Keratinocyte (primary cell): ENCODE measurements around the gene PLA2G4D. TPM values are rescaled to one million over a fixed set of nuclear protein-coding genes. Genes with fewer than 3 reads are reported as not detected.

Experiments used
- DNase-seq: peaks from one replicate; pipeline ENCODE4 v3.0.0-alpha.2; 2011; ENCODE audit warnings: low read depth, missing footprints, low spot score
- FAIRE-seq: peaks from 2 replicates; lab custom pipeline; 2011; peaks lifted over from hg19 to GRCh38; lab: Jason Lieb, UNC
- H2AFZ ChIP-seq: 2 replicates; pipeline ENCODE4 v1.6.0; 2012; ENCODE audit warnings: low read length, control low read depth, inconsistent platforms; ENCODE audit not compliant: control insufficient read depth
- H3K27ac ChIP-seq: 2 replicates; pipeline ENCODE4 v1.5.1; 2011; ENCODE audit warnings: low read length; ENCODE audit not compliant: control insufficient read depth, insufficient read depth
- H3K27me3 ChIP-seq: 3 replicates; pipeline ENCODE4 v1.6.0; 2011; ENCODE audit warnings: low read length; ENCODE audit not compliant: control insufficient read depth, insufficient read depth; ENCODE audit errors: extremely low read depth
- H3K36me3 ChIP-seq, 2 experiments: 2 replicates in 1 of 2; 3 replicates in 1 of 2; pipeline ENCODE4 v1.5.1; 2011; ENCODE audit warnings: low read length in 2 of 2, mild to moderate bottlenecking in 1 of 2; ENCODE audit not compliant: control insufficient read depth in 2 of 2, insufficient read depth in 2 of 2; ENCODE audit errors: extremely low read depth in 1 of 2
- H3K4me1 ChIP-seq: 3 replicates; pipeline ENCODE4 v1.5.1; 2011; ENCODE audit warnings: low read length; ENCODE audit not compliant: control insufficient read depth, insufficient read depth; ENCODE audit errors: extremely low read depth
- H3K4me2 ChIP-seq: 3 replicates; pipeline ENCODE4 v1.6.0; 2011; ENCODE audit warnings: low read depth, low read length; ENCODE audit not compliant: control insufficient read depth, insufficient read depth; ENCODE audit errors: extremely low read depth
- H3K4me3 ChIP-seq, 3 experiments: fragments of 200-600 bp in 1 of 3; sonication (generic) in 1 of 3; 2 replicates in 2 of 3; 3 replicates in 1 of 3; pipeline ENCODE4 v1.5.1; 2011 to 2016; ENCODE audit warnings: low read length in 3 of 3, mild to moderate bottlenecking in 3 of 3, control low read depth in 2 of 3, inconsistent platforms in 1 of 3, low read depth in 1 of 3, mixed read lengths in 1 of 3, mixed run types in 1 of 3, moderate library complexity in 1 of 3; ENCODE audit not compliant: control insufficient read depth in 2 of 3, insufficient read depth in 2 of 3; ENCODE audit errors: extremely low read depth in 1 of 3
- H3K79me2 ChIP-seq: 2 replicates; pipeline ENCODE4 v1.6.0; 2012; ENCODE audit warnings: low read length; ENCODE audit not compliant: control insufficient read depth, insufficient read depth
- H3K9ac ChIP-seq: 3 replicates; pipeline ENCODE4 v1.6.0; 2011; ENCODE audit warnings: low read length; ENCODE audit not compliant: control insufficient read depth, insufficient read depth; ENCODE audit errors: extremely low read depth
- H3K9me1 ChIP-seq: 3 replicates; pipeline ENCODE4 v1.6.0; 2011; ENCODE audit warnings: low read length; ENCODE audit not compliant: control insufficient read depth, insufficient read depth; ENCODE audit errors: extremely low read depth
- H3K9me3 ChIP-seq: 2 replicates; pipeline ENCODE4 v1.5.1; 2012; ENCODE audit warnings: low read depth, low read length; ENCODE audit not compliant: control insufficient read depth
- H4K20me1 ChIP-seq: 3 replicates; pipeline ENCODE4 v1.6.0; 2011; ENCODE audit warnings: low read length; ENCODE audit not compliant: control insufficient read depth, insufficient read depth; ENCODE audit errors: extremely low read depth
- CTCF ChIP-seq, 3 experiments: IDR thresholded peaks in 1 of 3; conservative IDR thresholded peaks in 1 of 3; optimal IDR thresholded peaks in 1 of 3; 2 replicates in 2 of 3; 3 replicates in 1 of 3; pipeline versions ENCODE3 to v1.5.1; 2011; ENCODE audit warnings: low read length in 3 of 3, mild to moderate bottlenecking in 3 of 3, moderate library complexity in 2 of 3, control low read depth in 1 of 3, inconsistent platforms in 1 of 3; ENCODE audit not compliant: insufficient read depth in 2 of 3; ENCODE audit errors: extremely low read depth in 1 of 3
- EZH2 ChIP-seq: IDR thresholded peaks from one replicate; pipeline ENCODE4 v1.6.1; 2012; ENCODE audit warnings: inconsistent platforms, mild to moderate bottlenecking, low read length, moderate library complexity
- dilution Hi-C: fragments of 300-500 bp; cut with MboI; formaldehyde crosslinking; loops from one replicate; pipeline ENCODE4 v1.7.0; 2020; ENCODE audit warnings: low sequenced_read_pairs; ENCODE audit not compliant: extremely low pct_ligation_motif_present
- polyA plus RNA-seq, 5 experiments: library from polyadenylated mRNA; depleted of rRNA in 3 of 5; stranded (reverse) in 3 of 5; stranded (forward) in 1 of 5; unstranded in 1 of 5; fragments of >200 nt; gene quantifications; 1 replicate in 1 of 5; 2 replicates in 3 of 5; 3 replicates in 1 of 5; pipeline versions ENCODE4 v1.2.1 to v1.2.3, GENCODE V29; 2011 to 2012; ENCODE audit warnings: missing spikeins in 2 of 5, low read depth in 1 of 5, low replicate concordance in 1 of 5

Gene PLA2G4D
- polyA plus RNA-seq, 1 donor (not counting 4 experiments of a cell fraction or from before 2014, with no cell fraction given), result 0.69 TPM

GRCh38 chr15:42066764-42067415 is 27.5 kb downstream of the PLA2G4D start:
- Histone ChIP-seq H3K79me2 (no peaks in the 10 kb centered on the region), H2AFZ (no peak overlapping the region), H3K9me1 (no peaks in the 10 kb centered on the region), H3K9ac (no peak overlapping the region), H3K9me3 (no peaks in the 10 kb centered on the region), H3K4me1 (no peaks in the 10 kb centered on the region), H3K27ac (no peak overlapping the region), H3K36me3 (no peaks in the 10 kb centered on the region), H3K4me2 (no peak overlapping the region), H3K27me3 (no peaks in the 10 kb centered on the region), H4K20me1 (no peaks in the 10 kb centered on the region), H3K4me3 (no peak overlapping the region)
- FAIRE-seq (no peak), DNase-seq (no peak)
- dilution Hi-C loops, result no loop called here
- TF ChIP-seq CTCF (optimal IDR thresholded peaks at IDR 0.05 in 1 of 3, IDR thresholded peaks at IDR 0.05 in 1 of 3, conservative IDR thresholded peaks at IDR 0.05 in 1 of 3; ENCODE audit: extremely low read depth in 1 of 3, insufficient read depth in 2 of 3, low read length in 3 of 3) (no peak), EZH2 (no peak)

GRCh38 chr15:42065468-42065867 is 28.9 kb downstream of the PLA2G4D start:
- Histone ChIP-seq H4K20me1 (no peaks in the 10 kb centered on the region), H3K27me3 (no peaks in the 10 kb centered on the region), H3K36me3 (no peaks in the 10 kb centered on the region), H3K4me2 (no peak overlapping the region), H3K4me1 (no peaks in the 10 kb centered on the region), H3K27ac (no peak overlapping the region), H2AFZ (no peak overlapping the region), H3K79me2 (no peaks in the 10 kb centered on the region), H3K9ac (no peak overlapping the region), H3K9me1 (no peaks in the 10 kb centered on the region), H3K9me3 (no peaks in the 10 kb centered on the region), H3K4me3 (no peak overlapping the region)
- dilution Hi-C loops, result no loop called here
- TF ChIP-seq CTCF (optimal IDR thresholded peaks at IDR 0.05 in 1 of 3, IDR thresholded peaks at IDR 0.05 in 1 of 3, conservative IDR thresholded peaks at IDR 0.05 in 1 of 3; ENCODE audit: extremely low read depth in 1 of 3, insufficient read depth in 2 of 3, low read length in 3 of 3), result no peak
- no peak for TF ChIP-seq EZH2
- DNase-seq, result no peak
- FAIRE-seq, result no peak
